ENCODE measurements around the gene HOMER3.

GRCh38 chr19:18912933-18913332 is 28.1 kb downstream of the HOMER3 start:
- TF ChIP-seq HOXA7 (CRISPR knock-in tag; IDR thresholded peaks at IDR 0.05; ENCODE audit: borderline replicate concordance) (no peak), PRDM1 (tag by site-specific recombination; IDR thresholded peaks at IDR 0.05) (no peak), ZNF26 (tag by site-specific recombination; IDR thresholded peaks at IDR 0.05) (no peak), PATZ1 (tag by site-specific recombination; IDR thresholded peaks at IDR 0.05) (no peak), KLF16 (tag by site-specific recombination; IDR thresholded peaks at IDR 0.05) (no peak), RBAK (tag by site-specific recombination; IDR thresholded peaks at IDR 0.05) (no peak)

All from HEK293 (cell line).